ENCODE measurements around the gene C17orf107.

- TF ChIP-seq CTCF (IDR thresholded peaks at IDR 0.05): no peak
- TF ChIP-seq POLR2A (IDR thresholded peaks at IDR 0.05): no peak
- TF ChIP-seq EP300 (IDR thresholded peaks at IDR 0.05): no peak
These were observed 46.6 kb upstream of the C17orf107 start for GRCh38 chr17:4852567-4853207.
